PC-9 (cell line): ENCODE data around the gene IFT22.

Experiments
- EZH2 ChIP-seq: fragments of 200-600 bp; sonication (generic); IDR thresholded peaks from 2 replicates; pipeline ENCODE4 v1.8.0; 2017; ENCODE audit warnings: antibody characterized with exemption, low read depth
- TF ChIP-seq, protein P1 (sequence below): fragments of 200-600 bp; sonication (generic); conservative IDR thresholded peaks from 2 replicates; pipeline ENCODE4 v1.6.1; 2017; ENCODE audit warnings: mixed run types, antibody characterized with exemption, mild to moderate bottlenecking, moderate library complexity

DNA sequence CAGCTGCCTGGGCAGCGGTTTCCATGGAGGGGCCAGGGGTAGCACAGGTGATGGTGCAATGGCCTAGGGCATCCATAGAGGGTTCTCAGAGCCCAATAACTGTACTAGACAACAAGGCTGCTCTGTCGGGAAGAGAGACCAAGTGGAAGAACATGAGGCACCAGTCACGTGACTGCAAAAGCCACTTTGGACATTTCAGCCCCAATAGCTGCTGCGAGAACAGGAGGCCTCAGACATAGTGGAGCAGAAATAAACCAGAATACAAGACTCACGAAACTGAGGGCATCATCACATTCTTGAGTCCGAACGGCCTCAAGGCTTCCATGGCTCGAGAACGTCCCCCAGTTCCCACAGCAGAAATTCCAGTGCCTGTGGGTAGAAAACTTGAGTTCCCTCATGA lies 44.5 kb downstream of the IFT22 start:
- TF ChIP-seq, protein P1, sequence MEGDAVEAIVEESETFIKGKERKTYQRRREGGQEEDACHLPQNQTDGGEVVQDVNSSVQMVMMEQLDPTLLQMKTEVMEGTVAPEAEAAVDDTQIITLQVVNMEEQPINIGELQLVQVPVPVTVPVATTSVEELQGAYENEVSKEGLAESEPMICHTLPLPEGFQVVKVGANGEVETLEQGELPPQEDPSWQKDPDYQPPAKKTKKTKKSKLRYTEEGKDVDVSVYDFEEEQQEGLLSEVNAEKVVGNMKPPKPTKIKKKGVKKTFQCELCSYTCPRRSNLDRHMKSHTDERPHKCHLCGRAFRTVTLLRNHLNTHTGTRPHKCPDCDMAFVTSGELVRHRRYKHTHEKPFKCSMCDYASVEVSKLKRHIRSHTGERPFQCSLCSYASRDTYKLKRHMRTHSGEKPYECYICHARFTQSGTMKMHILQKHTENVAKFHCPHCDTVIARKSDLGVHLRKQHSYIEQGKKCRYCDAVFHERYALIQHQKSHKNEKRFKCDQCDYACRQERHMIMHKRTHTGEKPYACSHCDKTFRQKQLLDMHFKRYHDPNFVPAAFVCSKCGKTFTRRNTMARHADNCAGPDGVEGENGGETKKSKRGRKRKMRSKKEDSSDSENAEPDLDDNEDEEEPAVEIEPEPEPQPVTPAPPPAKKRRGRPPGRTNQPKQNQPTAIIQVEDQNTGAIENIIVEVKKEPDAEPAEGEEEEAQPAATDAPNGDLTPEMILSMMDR: no peak
- TF ChIP-seq EZH2: no peak
